Trophoblast cell (in vitro differentiated cells and primary cell): ENCODE results near the gene ZBTB7C.
A peak's percentile ranks its signal among the peaks of the same experiment; 100 is the strongest.

ENCODE experiments used
- DNase-seq, 2 donors: peaks; one replicate each; pipeline ENCODE4 v3.0.0-alpha.2; 2016
- H2AFZ ChIP-seq: 2 replicates; pipeline ENCODE4 v1.6.1; 2013; ENCODE audit warnings: low read length, moderate library complexity, mild to moderate bottlenecking; ENCODE audit not compliant: insufficient read depth, poor library complexity
- H2AK5ac ChIP-seq: 2 replicates; pipeline ENCODE4 v1.6.1; 2013; ENCODE audit warnings: mild to moderate bottlenecking, low read length
- H2BK120ac ChIP-seq: 2 replicates; pipeline ENCODE4 v1.6.1; 2013; ENCODE audit warnings: low read length, mild to moderate bottlenecking, moderate library complexity; ENCODE audit not compliant: insufficient read depth, poor library complexity
- H2BK12ac ChIP-seq: 2 replicates; pipeline ENCODE4 v1.6.1; 2013; ENCODE audit warnings: mild to moderate bottlenecking, low read length, moderate library complexity
- H2BK5ac ChIP-seq: 2 replicates; pipeline ENCODE4 v1.6.1; 2013; ENCODE audit warnings: low read length, low read depth, moderate library complexity, mild to moderate bottlenecking; ENCODE audit not compliant: poor library complexity
- H3K14ac ChIP-seq: 2 replicates; pipeline ENCODE4 v1.6.1; 2013; ENCODE audit warnings: mild to moderate bottlenecking, low read length
- H3K18ac ChIP-seq: 2 replicates; pipeline ENCODE4 v1.6.1; 2013; ENCODE audit warnings: mild to moderate bottlenecking, low read length
- H3K23ac ChIP-seq: 2 replicates; pipeline ENCODE4 v1.6.1; 2013; ENCODE audit warnings: low read length
- H3K27ac ChIP-seq: 2 replicates; pipeline ENCODE4 v1.5.1; 2013; ENCODE audit warnings: low read depth, mild to moderate bottlenecking, inconsistent platforms, low read length, moderate library complexity
- H3K27me3 ChIP-seq: 2 replicates; pipeline ENCODE4 v1.6.1; 2013; ENCODE audit warnings: inconsistent platforms, mild to moderate bottlenecking, low read length, moderate library complexity; ENCODE audit not compliant: insufficient read depth
- H3K36me3 ChIP-seq, 2 experiments: 1 replicate in 1 of 2; 2 replicates in 1 of 2; pipeline ENCODE4 v1.6.1; 2013; ENCODE audit warnings: low read length in 2 of 2, mild to moderate bottlenecking in 2 of 2, moderate library complexity in 1 of 2; ENCODE audit not compliant: insufficient read depth in 2 of 2, control insufficient read depth in 1 of 2
- H3K4ac ChIP-seq: 2 replicates; pipeline ENCODE4 v1.6.1; 2013; ENCODE audit warnings: low read depth, mild to moderate bottlenecking, low read length, moderate library complexity
- H3K4me1 ChIP-seq, 2 experiments: 1 replicate in 1 of 2; 2 replicates in 1 of 2; pipeline ENCODE4 v1.6.1; 2013; ENCODE audit warnings: low read length in 2 of 2, mild to moderate bottlenecking in 2 of 2, moderate library complexity in 1 of 2; ENCODE audit not compliant: insufficient read depth in 2 of 2, control insufficient read depth in 1 of 2
- H3K4me2 ChIP-seq: 2 replicates; pipeline ENCODE4 v1.6.1; 2013; ENCODE audit warnings: inconsistent platforms, mild to moderate bottlenecking, low read length, moderate library complexity
- H3K4me3 ChIP-seq: 2 replicates; pipeline ENCODE4 v1.5.1; 2013; ENCODE audit warnings: mild to moderate bottlenecking, low read depth, low read length, inconsistent platforms
- H3K79me1 ChIP-seq: one replicate; pipeline ENCODE4 v1.6.1; 2013; ENCODE audit warnings: low read length
- H3K79me2 ChIP-seq: 2 replicates; pipeline ENCODE4 v1.6.1; 2013; ENCODE audit warnings: low read length, mild to moderate bottlenecking; ENCODE audit not compliant: control insufficient read depth, insufficient read depth, poor library complexity
- H3K9ac ChIP-seq: 2 replicates; pipeline ENCODE4 v1.6.1; 2013; ENCODE audit warnings: mild to moderate bottlenecking, low read length
- H3K9me3 ChIP-seq: 2 replicates; pipeline ENCODE4 v1.6.1; 2013; ENCODE audit warnings: low read depth, mild to moderate bottlenecking, control low read depth, inconsistent platforms, low read length; ENCODE audit not compliant: insufficient read depth
- H4K12ac ChIP-seq: 2 replicates; pipeline ENCODE4 v1.6.1; 2013; ENCODE audit warnings: low read depth, mild to moderate bottlenecking, low read length, moderate library complexity
- H4K8ac ChIP-seq: 2 replicates; pipeline ENCODE4 v1.6.1; 2013; ENCODE audit warnings: low read depth, mild to moderate bottlenecking, low read length, moderate library complexity
- H4K91ac ChIP-seq: one replicate; pipeline ENCODE4 v1.6.1; 2013; ENCODE audit warnings: low read depth, mild to moderate bottlenecking, low read length, moderate library complexity
- WGBS: extraction: QIAGEN DNeasy Blood & Tissue Kit; methylation state at CpG from one replicate; pipeline ENCODE4 v1.1.7; 2013; ENCODE audit warnings: missing lambda C conversion rate; ENCODE audit not compliant: insufficient read length, insufficient coverage; ENCODE audit errors: extremely low coverage; 5-methylcytosine and 5-hydroxymethylcytosine counted together

Gene ZBTB7C

GRCh38 chr18:48250362-48250907 lies 158.7 kb downstream of the ZBTB7C start:
- no peak overlapping the region for H3K4me3 ChIP-seq
- no peak for DNase-seq
- H2BK120ac ChIP-seq: no peak overlapping the region
- H3K23ac ChIP-seq: no peak overlapping the region
- no peak overlapping the region for H4K8ac ChIP-seq
- no peak overlapping the region for H3K4me2 ChIP-seq
- H2AFZ ChIP-seq: no peak overlapping the region
- no peak overlapping the region for H2BK5ac ChIP-seq
- H3K18ac ChIP-seq: no peak overlapping the region
- H3K9ac ChIP-seq: no peak overlapping the region
- no peak overlapping the region for H4K12ac ChIP-seq
- WGBS: no CpG with 5 or more reads among the region's 1 CpG
- H3K4me1 ChIP-seq: no peaks in the 10 kb centered on the region
- no peak overlapping the region for H2BK12ac ChIP-seq
- H3K14ac ChIP-seq: no peak overlapping the region
- no peaks in the 10 kb centered on the region for H3K27me3 ChIP-seq
- H3K79me1 ChIP-seq: no peaks in the 10 kb centered on the region
- H3K4ac ChIP-seq: no peak overlapping the region
- H3K27ac ChIP-seq: no peak overlapping the region
- no peak overlapping the region for H2AK5ac ChIP-seq
- H3K9me3 ChIP-seq: no peaks in the 10 kb centered on the region
- no peaks in the 10 kb centered on the region for H3K79me2 ChIP-seq
- no peak overlapping the region for H4K91ac ChIP-seq
- H3K36me3 ChIP-seq: no peaks in the 10 kb centered on the region

- Histone ChIP-seq H3K14ac (no peak overlapping the region), H4K91ac (no peak overlapping the region), H3K18ac (no peak overlapping the region), H3K9me3 (no peaks in the 10 kb centered on the region), H2BK12ac (no peak overlapping the region), H3K79me2 (no peaks in the 10 kb centered on the region), H3K9ac (no peak overlapping the region), H3K4me2 (no peak overlapping the region), H3K4me1 (no peaks in the 10 kb centered on the region), H3K4ac (no peak overlapping the region), H3K23ac (no peak overlapping the region), H2AK5ac (no peak overlapping the region), H4K12ac (no peak overlapping the region), H3K27ac (no peak overlapping the region), H2BK5ac (no peak overlapping the region), H2AFZ (no peak overlapping the region), H3K36me3 (no peaks in the 10 kb centered on the region), H3K4me3 (no peak overlapping the region), H3K79me1 (no peaks in the 10 kb centered on the region), H3K27me3 (no peaks in the 10 kb centered on the region), H4K8ac (no peak overlapping the region), H2BK120ac (no peak overlapping the region)
- WGBS: no CpG with 5 or more reads among the region's 5 CpGs
- DNase-seq: no peak
These were observed 159.3 kb downstream of the ZBTB7C start for GRCh38 chr18:48249854-48250253.

GRCh38 chr18:48244530-48244929 lies 164.7 kb downstream of the ZBTB7C start:
- no peak for DNase-seq
- Histone ChIP-seq H3K27me3 (no peaks in the 10 kb centered on the region), H4K8ac (no peak overlapping the region), H3K4me2 (no peak overlapping the region), H3K36me3 (no peaks in the 10 kb centered on the region), H3K4me1 (no peaks in the 10 kb centered on the region), H3K79me2 (no peaks in the 10 kb centered on the region), H4K12ac (no peak overlapping the region), H3K27ac (no peak overlapping the region), H2BK120ac (no peak overlapping the region), H3K18ac (no peak overlapping the region), H2BK5ac (no peak overlapping the region), H2AK5ac (no peak overlapping the region), H2BK12ac (no peak overlapping the region), H2AFZ (no peak overlapping the region), H3K4me3 (no peak overlapping the region), H3K14ac (no peak overlapping the region), H3K4ac (no peak overlapping the region), H3K9ac (no peak overlapping the region), H3K79me1 (no peaks in the 10 kb centered on the region), H3K9me3 (no peaks in the 10 kb centered on the region), H3K23ac (no peak overlapping the region), H4K91ac (no peak overlapping the region)

- Histone ChIP-seq H3K27ac (peak overlapping the region; percentile 35), H3K9ac (no peak overlapping the region), H3K4me2 (no peak overlapping the region), H3K4me1 (peaks cover 6 to 10% of the 10 kb centered on the region in 2 experiments), H3K4ac (no peak overlapping the region), H2BK5ac (peak overlapping the region; percentile 36), H3K79me1 (peaks cover 6% of the 10 kb centered on the region), H4K91ac (peak overlapping the region; percentile 66), H3K27me3 (no peaks in the 10 kb centered on the region), H3K79me2 (no peaks in the 10 kb centered on the region), H2AFZ (peak overlapping the region; percentile 50), H2AK5ac (no peak overlapping the region), H2BK120ac (peak overlapping the region; percentile 76), H3K9me3 (no peaks in the 10 kb centered on the region), H3K4me3 (no peak overlapping the region), H3K23ac (no peak overlapping the region), H4K12ac (peak overlapping the region; percentile 35), H4K8ac (peak overlapping the region; percentile 36), H3K36me3 (peaks cover 0 to 1% of the 10 kb centered on the region in 2 experiments), H3K14ac (peak overlapping the region; percentile 32), H3K18ac (peak overlapping the region; percentile 41), H2BK12ac (peak overlapping the region; percentile 46)
- WGBS: no CpG with 5 or more reads among the region's 3 CpGs
- peak in 1 of 2 donors; percentile 8 for DNase-seq
These were observed 170.5 kb downstream of the ZBTB7C start for GRCh38 chr18:48238636-48239035.
